Esophagus (tissue), 2 donors: ENCODE results near the gene SLC37A4. TPM values are rescaled to one million over a fixed set of nuclear protein-coding genes. Genes with fewer than 3 reads are reported as not detected.

Source experiments
- H3K27ac ChIP-seq, 2 donors: one replicate each; pipeline ENCODE4 v1.5.1; 2013; ENCODE audit warnings: low read depth in 2 of 2, mild to moderate bottlenecking in 2 of 2, inconsistent platforms in 1 of 2, low read length in 1 of 2, moderate library complexity in 1 of 2
- H3K27me3 ChIP-seq, 2 donors: one replicate each; pipeline ENCODE4 v1.6.1; 2013; ENCODE audit warnings: low read length in 2 of 2, control low read depth in 1 of 2, mild to moderate bottlenecking in 1 of 2; ENCODE audit not compliant: insufficient read depth in 2 of 2, control insufficient read depth in 1 of 2
- H3K36me3 ChIP-seq, 2 donors: one replicate each; pipeline ENCODE4 v1.6.1; 2013; ENCODE audit warnings: low read length in 1 of 2; ENCODE audit not compliant: control insufficient read depth in 2 of 2, insufficient read depth in 2 of 2
- H3K4me1 ChIP-seq, 2 donors: one replicate each; pipeline ENCODE4 v1.6.1; 2013; ENCODE audit warnings: low read length in 1 of 2; ENCODE audit not compliant: control insufficient read depth in 2 of 2, insufficient read depth in 2 of 2
- H3K4me3 ChIP-seq, 2 donors: one replicate each; pipeline ENCODE4 v1.5.1; 2013; ENCODE audit warnings: low read length in 2 of 2, mild to moderate bottlenecking in 2 of 2, low read depth in 1 of 2, moderate library complexity in 1 of 2
- H3K9me3 ChIP-seq, 2 donors: one replicate each; pipeline ENCODE4 v1.6.1; 2013; ENCODE audit warnings: mild to moderate bottlenecking in 2 of 2, low read depth in 1 of 2, low read length in 1 of 2, moderate library complexity in 1 of 2; ENCODE audit not compliant: control insufficient read depth in 2 of 2, insufficient read depth in 1 of 2
- WGBS, 2 donors: extraction: QIAGEN DNeasy Blood & Tissue Kit; methylation state at CpG; one replicate each; pipeline ENCODE4 v1.1.7; 2013; 5-methylcytosine and 5-hydroxymethylcytosine counted together
- polyA plus RNA-seq, 2 donors: library from polyadenylated mRNA; stranded (reverse); fragments of 200-250 nt; gene quantifications; one replicate each; pipeline ENCODE4 v1.2.3, GENCODE V29; 2013
- donor health status: healthy with polysubstance abuse.
- donor health status: Bipolar disorder and iron deficiency.

Gene SLC37A4
- polyA plus RNA-seq, 2 donors = 7.3 to 9.3 TPM

DNA sequence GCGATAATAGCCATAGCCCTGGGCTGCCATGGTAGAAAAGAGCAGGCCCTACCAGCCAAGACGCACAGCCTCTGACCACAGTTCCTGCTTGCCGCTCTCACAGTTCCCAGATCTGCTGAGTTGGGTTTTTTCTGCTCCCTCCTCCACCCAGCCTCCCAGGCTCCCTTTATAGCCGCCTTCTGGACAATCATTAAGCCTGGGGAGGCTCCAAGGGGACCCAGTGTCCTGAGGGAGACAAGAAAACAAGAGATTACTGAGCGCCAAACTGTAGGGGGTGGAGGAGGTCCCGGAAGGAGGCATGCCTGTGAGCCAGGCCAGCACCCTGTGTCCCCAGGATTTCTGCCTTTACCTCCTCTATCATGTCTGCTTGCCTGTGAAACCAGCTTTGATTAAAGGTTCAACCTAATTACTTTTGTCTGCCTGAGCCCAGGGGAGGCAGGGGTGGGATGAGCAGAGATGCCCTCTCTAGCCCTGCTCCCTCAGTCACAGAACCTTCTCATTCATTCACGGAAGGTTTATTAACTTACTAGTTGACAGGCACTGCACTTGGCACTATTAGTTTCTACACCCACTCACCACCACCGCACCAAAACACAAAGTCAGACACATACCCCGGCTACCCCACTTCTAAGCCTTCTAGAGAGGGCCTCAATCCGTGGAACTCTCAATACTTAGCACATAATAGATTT is 1.2 kb downstream of the SLC37A4 start:
- H3K27me3 ChIP-seq = no peaks in the 10 kb centered on the region

DNA sequence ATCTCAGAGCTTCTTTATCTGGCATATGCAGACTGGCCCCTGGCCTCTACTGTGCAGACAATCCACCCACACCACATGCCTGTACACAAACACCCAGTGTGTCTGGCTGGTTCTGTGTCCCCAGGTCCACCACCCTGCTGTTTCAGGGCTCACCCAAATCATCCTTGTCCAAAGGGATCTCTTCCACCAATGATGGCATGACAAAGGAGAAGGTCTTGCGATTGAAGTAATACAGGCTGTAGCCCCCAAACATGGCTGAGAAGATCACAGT is 1.7 kb downstream of the SLC37A4 start:
- peaks cover 5 to 14% of the 10 kb centered on the region in 2 donors for H3K36me3 ChIP-seq
- H3K4me1 ChIP-seq = peaks cover 4 to 14% of the 10 kb centered on the region in 2 donors
- whole genome bisulfite sequencing, 2 donors = 67 to 90% methylated on average over 1 of the region's 1 CpG
- no peaks in the 10 kb centered on the region for H3K27me3 ChIP-seq
- H3K27ac ChIP-seq = no peak overlapping the region
- no peaks in the 10 kb centered on the region for H3K9me3 ChIP-seq
- no peak overlapping the region for H3K4me3 ChIP-seq

More for the DNA sequence above, 1.2 kb downstream of the SLC37A4 start:
- peak overlapping the region; percentile 57 to 82 for H3K4me3 ChIP-seq
- peak overlapping the region; percentile 42 to 92 for H3K27ac ChIP-seq
- peaks cover 4 to 14% of the 10 kb centered on the region in 2 donors for H3K4me1 ChIP-seq
- no peaks in the 10 kb centered on the region for H3K9me3 ChIP-seq
- H3K36me3 ChIP-seq = peaks cover 5 to 11% of the 10 kb centered on the region in 2 donors
- WGBS, 2 donors = 33 to 54% methylated on average over 10 of the region's 10 CpGs

- Histone ChIP-seq H3K4me1 (peaks cover 4 to 14% of the 10 kb centered on the region in 2 donors), H3K27ac (no peak overlapping the region)
Observed at GRCh38 chr11:119028346-119029068, 2.2 kb downstream of the SLC37A4 start.

DNA sequence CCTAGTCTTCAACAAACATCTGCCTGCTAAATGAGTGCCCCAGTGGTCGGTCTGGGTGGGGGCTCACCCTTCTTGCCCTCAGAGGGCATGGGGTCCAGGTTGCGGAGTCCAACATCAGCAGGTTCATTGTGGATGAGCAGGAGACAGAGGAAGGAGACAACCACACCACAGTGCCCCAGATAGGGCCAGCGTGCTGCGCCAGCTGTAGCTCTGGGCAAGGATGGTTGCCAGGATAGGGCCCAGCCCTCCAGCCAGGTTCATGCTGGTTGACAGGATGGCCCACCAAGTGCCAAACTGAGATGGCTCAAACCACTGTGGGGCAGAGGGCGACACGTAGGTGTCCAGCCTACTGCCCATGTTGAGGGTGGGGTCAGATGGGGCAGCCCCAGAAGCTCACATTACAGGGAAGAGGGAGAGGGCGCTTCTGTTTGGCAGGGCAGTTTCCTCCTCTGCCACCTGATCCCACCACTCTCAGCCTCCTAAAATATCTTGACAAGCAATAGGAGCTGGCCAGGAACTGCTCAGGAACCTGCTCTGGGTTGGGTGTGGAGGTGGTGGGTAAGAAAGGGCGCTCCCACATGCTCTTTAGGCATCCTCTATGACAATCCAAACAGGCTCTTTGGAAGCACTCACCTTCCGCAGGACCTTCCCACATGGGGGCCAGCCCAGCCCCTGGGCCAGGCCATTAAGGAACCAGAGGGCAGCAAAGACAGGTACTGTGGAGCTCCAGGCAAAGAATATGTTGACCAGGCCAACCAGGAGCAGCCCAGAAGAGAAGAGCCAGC is 2.9 kb downstream of the SLC37A4 start:
- Histone ChIP-seq H3K27me3 (no peaks in the 10 kb centered on the region), H3K4me3 (no peak overlapping the region), H3K27ac (no peak overlapping the region), H3K9me3 (no peaks in the 10 kb centered on the region), H3K36me3 (peaks cover 5 to 18% of the 10 kb centered on the region in 2 donors), H3K4me1 (peaks cover 4 to 14% of the 10 kb centered on the region in 2 donors)
- WGBS, 2 donors = 92 to 94% methylated on average over 9 of the region's 9 CpGs

More at GRCh38 chr11:119028346-119029068, 2.2 kb downstream of the SLC37A4 start:
- Histone ChIP-seq H3K9me3 (no peaks in the 10 kb centered on the region), H3K36me3 (peaks cover 5 to 14% of the 10 kb centered on the region in 2 donors), H3K4me3 (no peak overlapping the region), H3K27me3 (no peaks in the 10 kb centered on the region)
- 63 to 79% methylated on average over 9 of the region's 9 CpGs for WGBS, 2 donors

- no peak overlapping the region for H3K27ac ChIP-seq
- H3K4me3 ChIP-seq = no peak overlapping the region
- H3K27me3 ChIP-seq = no peaks in the 10 kb centered on the region
- H3K9me3 ChIP-seq = no peaks in the 10 kb centered on the region
- peaks cover 5 to 18% of the 10 kb centered on the region in 2 donors for H3K36me3 ChIP-seq
- WGBS, 2 donors = 95 to 96% methylated on average over 2 of the region's 2 CpGs
- peaks cover 4 to 14% of the 10 kb centered on the region in 2 donors for H3K4me1 ChIP-seq
Observed at GRCh38 chr11:119026970-119027369, 3.7 kb downstream of the SLC37A4 start.

DNA sequence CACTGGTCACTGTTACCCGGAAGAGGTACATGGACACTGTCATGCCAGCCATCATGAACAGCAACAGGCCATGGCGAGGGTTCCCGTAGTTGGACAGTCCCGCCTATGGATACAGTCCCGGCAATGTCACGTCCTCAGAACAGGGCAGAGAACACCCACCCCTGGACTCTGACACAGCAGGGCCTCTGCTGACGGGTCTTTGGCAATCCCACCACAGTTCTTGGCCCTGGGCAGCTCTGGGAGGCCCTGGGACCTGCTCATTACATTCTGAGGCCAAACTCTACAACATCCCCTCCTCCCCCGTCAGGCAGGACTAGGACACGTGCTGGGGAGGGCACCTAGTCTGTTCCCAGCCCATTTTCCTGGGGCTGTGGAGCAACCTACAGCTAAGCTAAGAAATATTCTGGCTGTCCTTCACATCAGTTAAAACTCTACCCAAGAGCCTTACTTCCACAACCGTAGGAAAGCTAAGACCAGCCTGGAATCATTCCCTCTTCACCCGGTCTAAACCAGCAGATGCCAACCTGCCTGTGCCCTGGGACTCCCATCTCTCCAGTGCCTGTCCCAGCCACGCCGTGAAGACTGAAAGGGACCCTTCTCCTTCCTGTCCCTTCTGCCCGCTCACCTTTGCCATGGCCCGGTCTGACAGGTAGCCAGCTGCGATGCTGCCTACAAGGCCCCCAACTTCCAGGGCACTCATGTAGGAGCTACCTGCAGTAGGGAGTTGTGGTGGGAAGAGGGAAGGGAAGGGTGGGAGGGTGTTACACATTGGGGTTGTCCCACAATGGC is 4.5 kb downstream of the SLC37A4 start:
- Histone ChIP-seq H3K27ac (no peak overlapping the region), H3K9me3 (no peaks in the 10 kb centered on the region), H3K4me1 (peaks cover 4 to 14% of the 10 kb centered on the region in 2 donors), H3K36me3 (peaks cover 5 to 18% of the 10 kb centered on the region in 2 donors), H3K27me3 (no peaks in the 10 kb centered on the region), H3K4me3 (no peak overlapping the region)
- WGBS, 2 donors = 85 to 89% methylated on average over 16 of the region's 16 CpGs

DNA sequence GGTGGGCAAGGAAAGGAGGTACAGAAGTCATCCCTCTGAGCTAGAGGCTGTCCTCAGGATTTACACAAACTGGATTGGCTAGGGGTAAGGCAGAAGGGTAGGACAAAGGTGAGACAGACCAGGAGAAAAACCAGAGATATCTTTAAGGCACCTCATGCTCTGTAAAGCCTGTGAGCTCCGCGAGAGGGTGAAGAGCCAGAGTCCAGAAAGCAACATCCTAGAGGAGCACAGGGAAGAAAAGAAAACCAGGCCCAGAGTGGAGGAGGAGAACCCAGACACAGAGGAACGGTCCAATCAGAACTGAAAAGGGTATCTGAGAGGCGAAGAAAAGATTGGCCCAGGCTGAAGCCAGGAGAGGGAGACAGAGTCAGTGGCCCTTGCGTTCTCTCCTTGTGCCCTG is 5.1 kb downstream of the SLC37A4 start:
- Histone ChIP-seq H3K27me3 (no peaks in the 10 kb centered on the region), H3K9me3 (no peaks in the 10 kb centered on the region), H3K36me3 (peaks cover 5 to 18% of the 10 kb centered on the region in 2 donors), H3K27ac (peak overlapping the region in 1 of 2 donors; percentile 9), H3K4me3 (no peak overlapping the region), H3K4me1 (peaks cover 4 to 14% of the 10 kb centered on the region in 2 donors)
- 85 to 94% methylated on average over 5 of the region's 5 CpGs for WGBS, 2 donors

GRCh38 chr11:119025099-119025473 is 5.6 kb downstream of the SLC37A4 start:
- peaks cover 4 to 14% of the 10 kb centered on the region in 2 donors for H3K4me1 ChIP-seq
- peaks cover 5 to 18% of the 10 kb centered on the region in 2 donors for H3K36me3 ChIP-seq
- no peaks in the 10 kb centered on the region for H3K9me3 ChIP-seq
- no peak overlapping the region for H3K4me3 ChIP-seq
- 70% methylated on average over 5 of the region's 5 CpGs for WGBS, 2 donors
- peak overlapping the region in 1 of 2 donors; percentile 9 for H3K27ac ChIP-seq
- H3K27me3 ChIP-seq = no peaks in the 10 kb centered on the region
